ENCODE measurements around the gene FGD5. TPM values are rescaled to one million over a fixed set of nuclear protein-coding genes. Genes with fewer than 3 reads are reported as not detected.

Gene FGD5
- total RNA-seq, 1 experiment from 2014 or later: not detected

GRCh38 chr3:14905055-14905657, 86.4 kb downstream of the FGD5 start:
- intact Hi-C loops (cut with micrococcal nuclease; ENCODE audit: unreplicated experiment): no loop called here
- no TSS peak for BruUV-seq (replicated peaks)
- CTCF ChIA-PET: no interaction called here
- H3K27me3 ChIP-seq (replicated peaks; ENCODE audit: insufficient read depth, low read depth, low read length, poor library complexity): no peaks in the 10 kb centered on the region
- H3K4me3 ChIP-seq (ENCODE audit: low read depth, low read length, poor library complexity, severe bottlenecking): no peak overlapping the region
- peaks cover 7% of the 10 kb centered on the region for H3K9me3 ChIP-seq (ENCODE audit: low read depth, low read length, poor library complexity, severe bottlenecking)
- POLR2A ChIA-PET (ENCODE audit: low non-redundant PET): no interaction called here
- H3K36me3 ChIP-seq (ENCODE audit: insufficient read depth, low read length, poor library complexity, severe bottlenecking): no peaks in the 10 kb centered on the region
- no peaks in the 10 kb centered on the region for H3K4me1 ChIP-seq (ENCODE audit: insufficient read depth, low read length, poor library complexity, severe bottlenecking)
- TF ChIP-seq CTCF (conservative IDR thresholded peaks at IDR 0.05; ENCODE audit: low read depth, low read length): no peak
- no peak for TF ChIP-seq EZH2 (IDR thresholded peaks at IDR 0.05; ENCODE audit: borderline replicate concordance, low read depth, low read length, poor library complexity, severe bottlenecking)
- H3K27ac ChIP-seq (ENCODE audit: low read depth, low read length, poor library complexity, severe bottlenecking): no peak overlapping the region
- DNase-seq (ENCODE audit: low spot score): no peak

- BruUV-seq (replicated peaks): no TSS peak
- no peak for DNase-seq (ENCODE audit: low spot score)
- no peaks in the 10 kb centered on the region for H3K36me3 ChIP-seq (ENCODE audit: insufficient read depth, low read length, poor library complexity, severe bottlenecking)
- CTCF ChIA-PET: no interaction called here
- TF ChIP-seq EZH2 (IDR thresholded peaks at IDR 0.05; ENCODE audit: borderline replicate concordance, low read depth, low read length, poor library complexity, severe bottlenecking): no peak
- no peak for TF ChIP-seq CTCF (conservative IDR thresholded peaks at IDR 0.05; ENCODE audit: low read depth, low read length)
- no peaks in the 10 kb centered on the region for H3K4me1 ChIP-seq (ENCODE audit: insufficient read depth, low read length, poor library complexity, severe bottlenecking)
- no peak overlapping the region for H3K27ac ChIP-seq (ENCODE audit: low read depth, low read length, poor library complexity, severe bottlenecking)
- peaks cover 7% of the 10 kb centered on the region for H3K9me3 ChIP-seq (ENCODE audit: low read depth, low read length, poor library complexity, severe bottlenecking)
- intact Hi-C loops (cut with micrococcal nuclease; ENCODE audit: unreplicated experiment): no loop called here
- POLR2A ChIA-PET (ENCODE audit: low non-redundant PET): no interaction called here
- H3K27me3 ChIP-seq (replicated peaks; ENCODE audit: insufficient read depth, low read depth, low read length, poor library complexity): no peaks in the 10 kb centered on the region
- no peak overlapping the region for H3K4me3 ChIP-seq (ENCODE audit: low read depth, low read length, poor library complexity, severe bottlenecking)
These were observed 87.7 kb downstream of the FGD5 start for GRCh38 chr3:14906355-14906971.

GRCh38 chr3:14907043-14907966, 88.5 kb downstream of the FGD5 start:
- Histone ChIP-seq H3K27me3 (replicated peaks; ENCODE audit: insufficient read depth, low read depth, low read length, poor library complexity) (no peaks in the 10 kb centered on the region), H3K9me3 (ENCODE audit: low read depth, low read length, poor library complexity, severe bottlenecking) (peaks cover 7% of the 10 kb centered on the region), H3K4me1 (ENCODE audit: insufficient read depth, low read length, poor library complexity, severe bottlenecking) (no peaks in the 10 kb centered on the region), H3K27ac (ENCODE audit: low read depth, low read length, poor library complexity, severe bottlenecking) (no peak overlapping the region), H3K36me3 (ENCODE audit: insufficient read depth, low read length, poor library complexity, severe bottlenecking) (no peaks in the 10 kb centered on the region), H3K4me3 (ENCODE audit: low read depth, low read length, poor library complexity, severe bottlenecking) (no peak overlapping the region)
- ChIA-PET CTCF (no interaction called here), POLR2A (ENCODE audit: low non-redundant PET) (no interaction called here)
- no TSS peak for BruUV-seq (replicated peaks)
- intact Hi-C loops (cut with micrococcal nuclease; ENCODE audit: unreplicated experiment): no loop called here
- no peak for TF ChIP-seq EZH2 (IDR thresholded peaks at IDR 0.05; ENCODE audit: borderline replicate concordance, low read depth, low read length, poor library complexity, severe bottlenecking)
- no peak for TF ChIP-seq CTCF (conservative IDR thresholded peaks at IDR 0.05; ENCODE audit: low read depth, low read length)
- DNase-seq (ENCODE audit: low spot score): no peak

Data from A673 (cell line).